Loucy (cell line): ENCODE results near the gene LAMA5.

Experiments
- CTCF ChIP-seq: fragments of 200-600 bp; sonication (generic); conservative IDR thresholded peaks from 2 replicates; pipeline ENCODE4 v1.5.1; 2014; ENCODE audit warnings: mild to moderate bottlenecking, antibody characterized with exemption, low read length
- EZH2phosphoT487 ChIP-seq: fragments of 200-600 bp; IDR thresholded peaks from 2 replicates; pipeline ENCODE4 v1.6.1; 2018; ENCODE audit warnings: antibody characterized with exemption, mild to moderate bottlenecking, moderate library complexity, borderline replicate concordance

GRCh38 chr20:62310757-62311121 is 56.4 kb downstream of the LAMA5 start:
- TF ChIP-seq CTCF (no peak), EZH2phosphoT487 (no peak)
